ENCODE data around the gene CFAP99.

DNA sequence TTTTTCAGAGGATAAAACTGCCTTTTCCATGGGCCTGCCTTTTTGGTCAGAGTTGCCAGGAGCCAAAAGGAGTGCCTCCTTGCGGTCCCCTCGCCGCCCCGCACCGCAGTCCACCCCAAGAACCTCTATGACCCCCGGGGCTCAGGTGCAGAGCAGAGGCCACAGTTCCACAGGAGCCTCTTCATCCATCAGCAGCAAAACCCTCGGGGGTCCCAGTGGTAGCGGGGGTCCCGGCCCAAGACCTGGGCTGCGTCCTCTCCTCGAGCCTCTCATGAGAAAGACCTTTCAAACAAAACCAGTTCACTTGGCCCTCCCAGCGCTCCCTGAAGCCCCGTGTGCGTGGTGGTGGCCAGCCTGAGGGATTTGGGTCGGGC lies 17.2 kb upstream of the CFAP99 start:
- TF ChIP-seq, protein P1, sequence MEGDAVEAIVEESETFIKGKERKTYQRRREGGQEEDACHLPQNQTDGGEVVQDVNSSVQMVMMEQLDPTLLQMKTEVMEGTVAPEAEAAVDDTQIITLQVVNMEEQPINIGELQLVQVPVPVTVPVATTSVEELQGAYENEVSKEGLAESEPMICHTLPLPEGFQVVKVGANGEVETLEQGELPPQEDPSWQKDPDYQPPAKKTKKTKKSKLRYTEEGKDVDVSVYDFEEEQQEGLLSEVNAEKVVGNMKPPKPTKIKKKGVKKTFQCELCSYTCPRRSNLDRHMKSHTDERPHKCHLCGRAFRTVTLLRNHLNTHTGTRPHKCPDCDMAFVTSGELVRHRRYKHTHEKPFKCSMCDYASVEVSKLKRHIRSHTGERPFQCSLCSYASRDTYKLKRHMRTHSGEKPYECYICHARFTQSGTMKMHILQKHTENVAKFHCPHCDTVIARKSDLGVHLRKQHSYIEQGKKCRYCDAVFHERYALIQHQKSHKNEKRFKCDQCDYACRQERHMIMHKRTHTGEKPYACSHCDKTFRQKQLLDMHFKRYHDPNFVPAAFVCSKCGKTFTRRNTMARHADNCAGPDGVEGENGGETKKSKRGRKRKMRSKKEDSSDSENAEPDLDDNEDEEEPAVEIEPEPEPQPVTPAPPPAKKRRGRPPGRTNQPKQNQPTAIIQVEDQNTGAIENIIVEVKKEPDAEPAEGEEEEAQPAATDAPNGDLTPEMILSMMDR (IDR thresholded peaks at IDR 0.05): no peak
- TF ChIP-seq POLR2A (IDR thresholded peaks at IDR 0.05): no peak
